A673 (cell line): ENCODE results near the gene ARHGEF9.

Experiments used
- CTCF ChIP-seq: fragments of 300-800, 200-600 bp; sonication (generic); conservative IDR thresholded peaks from 2 replicates; pipeline ENCODE4 v1.5.1; 2017; ENCODE audit warnings: low read depth, mild to moderate bottlenecking, antibody characterized with exemption, low read length, moderate library complexity, mixed read lengths
- EZH2 ChIP-seq: fragments of 200-600 bp; sonication (generic); IDR thresholded peaks from 2 replicates; pipeline ENCODE4 v1.6.1; 2017; ENCODE audit warnings: borderline replicate concordance, low read depth, mild to moderate bottlenecking, mixed read lengths, antibody characterized with exemption, low read length; ENCODE audit not compliant: poor library complexity, severe bottlenecking

DNA sequence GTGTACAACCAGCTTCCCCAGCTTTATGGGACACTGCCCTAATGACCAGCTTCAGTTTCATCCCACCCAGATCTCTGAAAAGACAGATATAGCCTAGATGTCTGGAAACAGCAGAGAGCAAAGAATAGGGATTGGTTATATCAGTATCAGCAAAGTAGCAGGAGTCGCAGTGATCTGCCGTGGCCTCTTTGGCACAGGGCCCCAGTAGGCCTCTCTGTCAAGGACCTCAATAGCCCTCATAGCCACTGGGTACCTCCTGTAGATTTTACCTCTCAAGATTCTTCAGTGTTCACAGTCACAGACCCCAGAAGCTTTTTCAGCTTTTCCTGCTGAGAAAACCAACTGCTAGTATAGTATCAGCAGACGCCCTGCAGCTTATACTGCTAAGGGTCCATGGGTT lies 104.6 kb downstream of the ARHGEF9 start:
- TF ChIP-seq EZH2 = no peak
- no peak for TF ChIP-seq CTCF
